GM19351 (cell line): ENCODE data around the gene ITPRID2.
"Not testable (repeated sequence)": the region's sequence is repeated elsewhere in the genome, so short reads cannot be mapped to it uniquely, and the experiment has no call there.

Experiments
- ATAC-seq: cut with Tn5 transposase; IDR thresholded peaks from one replicate; pipeline ENCODE4 v1.9.1; 2021; ENCODE audit warnings: mild to moderate bottlenecking, moderate library complexity; ENCODE audit not compliant: unreplicated experiment

ITPRID2 gene

DNA sequence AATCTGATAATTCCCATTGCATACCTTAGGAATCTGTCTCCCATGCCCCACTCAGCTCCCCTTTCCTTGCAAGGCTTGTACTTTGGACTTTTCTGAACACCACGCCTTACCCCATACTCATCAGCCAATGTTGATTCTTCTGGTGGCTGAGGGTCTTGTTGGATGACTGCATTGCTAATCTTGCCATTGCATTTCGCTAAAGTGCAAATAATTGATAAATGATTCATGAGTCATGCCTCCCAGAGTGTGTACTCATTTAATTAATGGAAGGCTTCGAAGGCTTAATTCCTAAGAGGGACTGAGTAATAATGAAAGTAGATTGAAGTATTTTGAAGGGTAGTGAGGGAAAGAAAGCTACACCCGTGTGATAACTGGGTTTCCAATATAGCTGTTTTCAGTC lies 66.1 kb downstream of the ITPRID2 start:
- ATAC-seq = no peak

DNA sequence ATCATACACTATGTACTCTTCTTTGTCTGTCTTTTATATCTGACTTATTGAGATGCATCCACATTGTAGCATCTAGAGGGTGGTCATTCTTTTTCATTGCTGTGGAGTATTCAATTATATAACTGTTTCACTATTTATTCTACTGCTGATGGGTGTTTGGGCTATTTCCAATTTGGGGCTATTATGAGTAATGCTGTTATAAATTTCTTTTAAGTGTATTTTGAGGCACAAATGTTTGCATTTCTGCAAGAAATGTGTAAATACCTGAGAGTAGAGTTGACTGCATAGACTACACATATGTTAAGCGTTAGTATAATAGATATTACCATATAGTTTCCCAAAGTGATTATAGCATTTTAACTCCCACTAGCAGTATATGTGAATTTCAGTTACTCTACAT lies 67.2 kb downstream of the ITPRID2 start:
- ATAC-seq = no peak

DNA sequence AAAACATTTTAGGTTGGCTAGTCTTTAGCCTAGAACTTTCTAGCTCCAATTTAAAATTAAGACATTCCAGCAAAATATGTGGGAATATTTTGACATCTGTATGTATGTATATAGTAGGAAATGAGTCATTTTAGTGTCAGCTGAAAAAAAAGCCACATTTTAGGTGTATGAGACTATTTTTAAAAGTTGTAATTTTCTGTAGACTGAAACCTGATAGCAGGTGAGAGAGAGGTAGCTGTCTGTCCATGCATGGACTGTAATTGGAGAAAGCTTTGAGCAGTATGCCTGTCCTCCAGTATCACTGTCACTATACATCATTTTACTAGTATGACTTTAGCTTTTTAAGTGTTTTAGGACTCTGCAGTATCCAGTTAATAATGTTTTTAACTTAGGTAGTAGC lies 68.0 kb downstream of the ITPRID2 start:
- ATAC-seq = no peak

DNA sequence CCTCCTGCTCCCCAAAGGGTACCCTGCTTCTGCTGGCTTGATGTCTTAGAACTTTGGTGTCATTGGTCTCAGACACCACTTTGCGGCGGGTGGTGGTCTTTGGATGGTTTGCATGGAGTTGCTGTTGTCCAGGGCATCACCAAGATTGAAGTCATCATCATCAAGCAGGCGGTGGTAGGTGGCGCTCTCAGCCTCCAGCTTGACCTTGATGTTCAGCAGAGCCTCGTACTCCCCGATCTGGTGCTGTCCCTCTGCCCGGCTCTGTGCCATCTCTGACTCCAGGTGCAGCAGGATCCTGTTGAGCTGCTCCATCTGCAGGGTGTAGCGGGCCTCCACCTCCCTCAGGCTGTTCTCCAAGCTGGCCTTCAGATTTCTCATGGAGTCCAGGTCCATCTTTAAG lies 69.6 kb downstream of the ITPRID2 start:
- not testable (repeated sequence) for ATAC-seq

DNA sequence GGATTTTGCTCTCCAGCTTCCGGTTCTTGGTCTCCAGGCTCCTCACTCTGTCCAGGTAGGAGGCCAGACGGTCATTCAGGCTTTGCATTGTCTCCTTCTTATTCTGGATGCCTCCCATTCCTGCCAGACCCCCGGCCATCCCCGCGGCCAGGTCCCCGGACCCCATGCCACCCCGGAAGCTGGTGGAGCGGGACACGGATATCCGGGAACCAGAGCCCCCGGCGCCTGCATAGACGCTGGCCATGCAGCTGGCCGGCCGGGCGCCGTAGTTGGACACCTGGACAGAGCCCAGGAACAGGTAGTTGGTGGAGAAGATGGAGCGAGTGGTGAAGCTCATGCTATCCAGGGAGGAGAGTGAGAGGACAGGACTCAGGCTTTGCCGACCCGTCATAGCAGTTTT lies 70.6 kb downstream of the ITPRID2 start:
- no peak for ATAC-seq

DNA sequence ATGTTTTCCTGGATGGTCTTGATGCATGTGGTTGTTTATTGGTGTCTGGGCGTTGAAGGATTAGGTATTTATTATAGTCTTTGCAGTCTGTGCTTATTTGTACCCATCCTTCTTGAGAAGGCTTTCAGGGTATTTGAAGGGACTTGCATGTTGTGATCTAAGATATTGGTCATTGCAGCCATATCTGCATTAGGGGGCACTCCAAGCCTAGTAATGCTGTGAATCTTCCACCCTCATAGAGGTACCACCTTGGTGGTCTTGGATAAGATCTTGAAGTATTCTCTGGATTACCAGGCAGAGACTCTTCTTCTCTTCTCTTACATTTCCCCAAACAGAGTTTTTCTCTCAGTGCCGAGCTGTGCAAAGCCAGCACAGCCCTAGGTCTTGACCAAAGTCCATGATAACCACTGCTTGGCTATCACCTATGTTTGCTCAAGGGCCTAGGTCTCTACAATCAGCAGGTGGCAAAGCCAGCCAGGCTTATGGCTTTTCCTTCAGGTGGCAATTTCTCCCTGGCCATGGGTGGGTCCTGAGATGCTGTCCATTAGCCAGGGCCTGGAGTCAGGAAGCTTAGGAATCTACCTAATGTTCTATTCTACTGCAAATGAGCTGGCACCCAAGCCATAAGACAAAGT lies 78.7 kb downstream of the ITPRID2 start:
- ATAC-seq = no peak

DNA sequence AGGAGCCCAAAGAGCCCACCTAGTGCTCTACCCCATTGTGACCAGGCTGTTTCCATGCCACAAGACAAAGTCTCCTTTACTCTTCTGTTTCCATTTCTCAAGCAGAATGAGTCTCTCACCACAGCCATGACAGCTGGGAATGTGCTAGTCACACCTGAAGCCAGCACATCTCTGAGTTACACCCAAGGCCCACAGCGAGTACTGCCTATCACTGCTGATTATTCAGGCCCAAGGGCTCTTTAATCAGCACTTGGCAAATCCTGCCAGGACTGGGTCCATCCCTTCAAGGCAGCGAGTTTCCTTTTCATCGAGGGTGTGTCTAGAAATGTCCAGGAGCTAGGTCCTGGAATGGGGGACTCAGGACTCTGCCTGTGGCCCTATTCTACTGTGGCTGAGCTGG lies 79.5 kb downstream of the ITPRID2 start:
- no peak for ATAC-seq

DNA sequence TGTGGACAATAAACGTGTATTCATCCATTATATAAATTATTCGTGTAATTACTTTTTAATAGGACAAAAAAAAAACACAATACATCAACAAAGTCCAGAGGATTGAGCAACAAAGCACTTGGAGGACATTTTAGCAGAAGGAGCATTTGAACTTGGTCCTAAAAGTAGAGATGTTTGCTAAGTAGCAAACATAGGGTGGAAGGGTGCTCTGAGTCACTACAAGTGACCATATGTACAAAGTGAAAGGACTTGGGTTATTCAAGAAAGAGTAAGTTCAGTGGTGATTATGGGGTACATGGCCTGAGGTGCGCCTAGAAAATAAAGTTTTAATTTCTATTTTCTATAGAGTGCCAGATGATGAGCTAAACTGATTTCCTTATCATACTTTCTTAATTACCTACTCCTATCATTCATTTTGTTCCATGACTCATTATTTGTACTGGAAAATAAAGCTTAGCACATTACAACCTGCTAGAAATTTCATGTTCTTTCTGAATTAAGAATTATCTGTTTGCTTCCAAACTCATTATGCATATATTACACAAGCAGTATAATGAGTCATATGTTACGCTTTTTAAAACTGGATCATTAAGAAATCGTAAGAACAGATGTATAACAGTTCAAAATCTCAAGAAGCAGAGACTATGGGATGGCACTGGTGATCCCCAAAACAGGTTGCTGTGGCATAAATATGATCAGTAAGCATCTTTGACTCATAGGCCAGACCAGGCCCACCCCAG lies 81.1 kb downstream of the ITPRID2 start:
- no peak for ATAC-seq

DNA sequence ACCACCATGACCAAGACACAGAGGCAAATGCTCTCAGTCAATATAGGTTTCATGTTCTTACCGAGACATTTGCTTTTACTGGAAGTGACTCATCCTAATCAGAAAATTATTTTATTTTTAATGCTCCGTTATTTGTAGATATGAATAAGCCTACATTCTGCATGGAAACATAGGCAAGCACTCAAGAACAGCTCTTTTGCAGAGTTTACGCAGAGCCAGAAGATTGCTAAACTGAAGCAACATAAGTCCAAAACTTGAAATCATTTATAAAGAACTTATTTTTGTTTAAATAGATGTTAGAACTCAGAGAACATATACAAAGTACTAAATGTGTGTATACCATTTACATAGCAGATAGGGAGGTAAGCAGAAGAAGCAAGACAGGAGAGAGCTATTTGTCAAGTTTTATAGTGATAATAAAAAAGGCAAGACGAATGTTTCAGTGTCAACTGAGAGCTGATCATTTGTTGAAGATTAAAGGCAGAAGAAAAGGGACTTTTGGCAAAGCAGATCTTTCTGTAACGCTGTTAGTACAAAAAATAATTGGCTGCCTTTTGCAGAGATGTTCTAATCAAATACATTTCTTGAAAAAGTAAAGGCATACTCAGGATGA lies 81.7 kb downstream of the ITPRID2 start:
- no peak for ATAC-seq

DNA sequence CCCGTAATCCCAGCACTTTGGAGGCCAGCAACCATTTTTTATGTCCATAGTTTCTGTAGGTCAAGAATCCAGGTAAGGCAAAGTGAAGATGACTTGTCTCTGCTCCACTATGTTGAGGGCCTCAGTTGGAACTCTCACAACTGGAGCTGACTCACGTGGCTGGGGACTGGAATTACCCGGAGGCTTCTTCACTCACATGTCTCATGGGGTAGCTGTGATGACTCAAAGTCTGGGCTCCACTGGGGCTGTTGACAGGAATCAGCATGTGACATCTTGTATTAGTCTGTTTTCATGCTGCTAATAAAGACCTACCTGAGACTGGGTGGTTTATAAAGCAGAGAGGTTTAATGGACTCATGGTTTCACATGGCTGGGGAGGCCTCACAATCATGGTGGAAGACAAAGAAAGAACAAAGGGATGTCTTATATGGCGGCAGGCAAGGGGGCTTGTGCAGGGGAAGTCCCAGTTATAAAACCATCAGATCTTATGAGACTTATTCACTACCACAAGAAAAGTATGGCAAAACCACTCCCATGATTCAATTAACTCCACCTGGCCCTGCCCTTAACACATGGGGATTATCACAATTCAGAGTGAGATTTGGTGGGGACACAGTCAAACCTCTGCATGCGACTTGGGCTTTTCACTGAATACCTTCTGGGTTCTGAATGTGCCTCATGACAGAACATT lies 86.3 kb downstream of the ITPRID2 start:
- ATAC-seq = peak; percentile 49

DNA sequence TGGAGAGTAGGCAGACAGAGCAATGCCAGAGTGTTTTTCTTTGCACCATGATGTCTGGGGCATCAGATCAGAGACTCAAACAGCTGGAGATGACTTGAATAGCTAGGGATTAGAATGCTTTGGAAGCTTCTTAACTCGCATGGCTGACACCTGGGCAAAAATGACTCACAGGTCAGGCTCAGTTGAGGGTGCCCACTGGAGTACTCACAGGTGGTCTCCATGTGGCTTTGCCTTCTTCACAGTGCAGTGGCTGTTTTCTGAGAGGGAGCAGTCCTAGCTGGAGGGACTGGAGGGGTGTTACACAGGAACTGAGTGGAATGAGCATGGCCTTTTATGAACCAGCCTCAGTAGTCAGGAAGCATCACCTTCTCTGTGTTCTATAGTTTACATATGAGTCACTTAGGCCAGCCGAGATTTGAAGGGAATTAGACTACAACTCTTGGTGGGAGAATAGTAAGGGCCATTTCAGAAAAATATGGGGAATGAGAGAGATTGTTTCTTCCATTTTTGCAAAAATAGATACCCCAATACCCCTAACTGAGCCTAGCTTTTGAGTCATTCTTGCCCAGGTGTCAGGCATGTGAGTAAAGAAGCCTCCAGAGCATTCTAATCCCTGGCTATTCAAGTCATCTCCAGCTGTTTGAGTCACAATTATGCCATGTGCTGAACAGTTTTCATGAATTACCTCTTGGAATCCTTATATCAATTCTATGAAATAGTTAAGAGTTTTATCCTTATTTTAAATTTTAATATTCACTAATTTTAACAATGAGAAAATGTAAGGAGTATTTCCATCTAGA lies 87.0 kb downstream of the ITPRID2 start:
- ATAC-seq = peak; percentile 33
